Esophagus squamous epithelium (tissue), 4 donors: ENCODE results near the gene DIPK1B.

Experiments
- POLR2A ChIP-seq, 4 donors: fragments of 450-650 bp; IDR thresholded peaks; one replicate each; pipeline ENCODE4 v1.6.1; 2017; ENCODE audit warnings: antibody characterized with exemption in 4 of 4, mild to moderate bottlenecking in 4 of 4, moderate library complexity in 3 of 4
- TF ChIP-seq, protein P1 (sequence below), 6 experiments: fragments of 450-650 bp in 4 of 6; fragments of 200-600 bp in 2 of 6; sonication (generic) in 2 of 6; IDR thresholded peaks; one replicate each; pipeline ENCODE4 v1.5.1; 2016 to 2019; ENCODE audit warnings: antibody characterized with exemption in 6 of 6, mild to moderate bottlenecking in 4 of 6, moderate library complexity in 4 of 6

DNA sequence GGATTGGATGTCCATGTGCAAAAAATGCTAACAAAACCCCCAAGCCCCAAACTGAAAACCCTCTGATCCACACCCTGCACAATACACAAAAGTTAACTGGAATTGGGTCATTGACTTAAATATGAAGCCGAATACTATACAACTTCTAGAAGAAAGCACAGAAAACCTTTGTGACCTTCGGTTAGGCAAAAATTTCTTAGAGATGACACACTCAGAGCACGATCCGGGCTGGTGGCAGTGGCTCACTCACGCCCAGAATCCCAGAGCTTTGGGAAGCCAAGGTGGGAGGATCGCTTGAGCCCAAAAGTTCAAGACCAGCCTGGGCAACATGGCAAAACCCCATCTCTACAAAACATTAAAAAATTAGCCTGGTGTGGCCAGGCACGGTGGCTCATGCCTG is 1.8 kb upstream of the DIPK1B start:
- TF ChIP-seq, protein P1, sequence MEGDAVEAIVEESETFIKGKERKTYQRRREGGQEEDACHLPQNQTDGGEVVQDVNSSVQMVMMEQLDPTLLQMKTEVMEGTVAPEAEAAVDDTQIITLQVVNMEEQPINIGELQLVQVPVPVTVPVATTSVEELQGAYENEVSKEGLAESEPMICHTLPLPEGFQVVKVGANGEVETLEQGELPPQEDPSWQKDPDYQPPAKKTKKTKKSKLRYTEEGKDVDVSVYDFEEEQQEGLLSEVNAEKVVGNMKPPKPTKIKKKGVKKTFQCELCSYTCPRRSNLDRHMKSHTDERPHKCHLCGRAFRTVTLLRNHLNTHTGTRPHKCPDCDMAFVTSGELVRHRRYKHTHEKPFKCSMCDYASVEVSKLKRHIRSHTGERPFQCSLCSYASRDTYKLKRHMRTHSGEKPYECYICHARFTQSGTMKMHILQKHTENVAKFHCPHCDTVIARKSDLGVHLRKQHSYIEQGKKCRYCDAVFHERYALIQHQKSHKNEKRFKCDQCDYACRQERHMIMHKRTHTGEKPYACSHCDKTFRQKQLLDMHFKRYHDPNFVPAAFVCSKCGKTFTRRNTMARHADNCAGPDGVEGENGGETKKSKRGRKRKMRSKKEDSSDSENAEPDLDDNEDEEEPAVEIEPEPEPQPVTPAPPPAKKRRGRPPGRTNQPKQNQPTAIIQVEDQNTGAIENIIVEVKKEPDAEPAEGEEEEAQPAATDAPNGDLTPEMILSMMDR (IDR thresholded peaks at IDR 0.05) = no peak
- no peak for TF ChIP-seq POLR2A (IDR thresholded peaks at IDR 0.05)
